ENCODE results near the gene PPP1R12B. TPM values are rescaled to one million over a fixed set of nuclear protein-coding genes. Genes with fewer than 3 reads are reported as not detected.

Gene PPP1R12B
- total RNA-seq, 4 donors from 2014 or later = 38.8 to 127 (median 85.9) TPM

DNA sequence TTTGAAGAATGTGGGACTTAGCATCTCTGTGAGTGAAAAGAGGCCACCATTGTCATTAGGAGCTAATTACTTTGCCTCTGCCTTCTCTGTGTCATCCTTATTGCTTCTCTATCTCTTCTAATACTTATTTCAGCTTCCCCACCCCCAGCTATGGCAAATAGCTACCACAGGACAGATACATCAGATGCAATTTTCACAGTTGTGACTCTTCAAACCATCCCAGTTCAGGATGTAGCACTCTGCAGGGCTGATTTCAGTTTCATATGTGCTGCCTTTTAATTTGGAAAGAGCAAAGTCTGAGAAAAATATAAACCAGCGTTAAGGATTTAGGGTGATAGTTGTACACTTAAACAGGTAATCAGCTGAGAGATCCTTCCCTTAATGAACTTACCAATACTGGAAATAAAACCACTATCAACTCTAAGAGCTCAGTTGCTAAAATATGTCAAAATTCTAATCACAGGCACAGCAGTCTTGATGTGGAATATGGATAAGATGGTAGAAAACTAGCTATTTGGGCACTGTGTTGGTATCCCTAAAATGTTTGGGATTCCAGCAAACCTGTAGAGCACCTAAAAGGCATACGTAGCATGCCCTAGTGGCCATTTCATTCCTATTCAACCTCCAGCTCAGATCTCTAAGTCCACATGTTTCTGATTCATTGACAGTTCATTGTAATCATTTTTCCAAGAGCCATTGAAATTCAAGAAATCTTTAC is 213.4 kb downstream of the PPP1R12B start:
- TF ChIP-seq, protein P1, sequence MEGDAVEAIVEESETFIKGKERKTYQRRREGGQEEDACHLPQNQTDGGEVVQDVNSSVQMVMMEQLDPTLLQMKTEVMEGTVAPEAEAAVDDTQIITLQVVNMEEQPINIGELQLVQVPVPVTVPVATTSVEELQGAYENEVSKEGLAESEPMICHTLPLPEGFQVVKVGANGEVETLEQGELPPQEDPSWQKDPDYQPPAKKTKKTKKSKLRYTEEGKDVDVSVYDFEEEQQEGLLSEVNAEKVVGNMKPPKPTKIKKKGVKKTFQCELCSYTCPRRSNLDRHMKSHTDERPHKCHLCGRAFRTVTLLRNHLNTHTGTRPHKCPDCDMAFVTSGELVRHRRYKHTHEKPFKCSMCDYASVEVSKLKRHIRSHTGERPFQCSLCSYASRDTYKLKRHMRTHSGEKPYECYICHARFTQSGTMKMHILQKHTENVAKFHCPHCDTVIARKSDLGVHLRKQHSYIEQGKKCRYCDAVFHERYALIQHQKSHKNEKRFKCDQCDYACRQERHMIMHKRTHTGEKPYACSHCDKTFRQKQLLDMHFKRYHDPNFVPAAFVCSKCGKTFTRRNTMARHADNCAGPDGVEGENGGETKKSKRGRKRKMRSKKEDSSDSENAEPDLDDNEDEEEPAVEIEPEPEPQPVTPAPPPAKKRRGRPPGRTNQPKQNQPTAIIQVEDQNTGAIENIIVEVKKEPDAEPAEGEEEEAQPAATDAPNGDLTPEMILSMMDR (IDR thresholded peaks at IDR 0.05; ENCODE audit: low read depth) = no peak

DNA sequence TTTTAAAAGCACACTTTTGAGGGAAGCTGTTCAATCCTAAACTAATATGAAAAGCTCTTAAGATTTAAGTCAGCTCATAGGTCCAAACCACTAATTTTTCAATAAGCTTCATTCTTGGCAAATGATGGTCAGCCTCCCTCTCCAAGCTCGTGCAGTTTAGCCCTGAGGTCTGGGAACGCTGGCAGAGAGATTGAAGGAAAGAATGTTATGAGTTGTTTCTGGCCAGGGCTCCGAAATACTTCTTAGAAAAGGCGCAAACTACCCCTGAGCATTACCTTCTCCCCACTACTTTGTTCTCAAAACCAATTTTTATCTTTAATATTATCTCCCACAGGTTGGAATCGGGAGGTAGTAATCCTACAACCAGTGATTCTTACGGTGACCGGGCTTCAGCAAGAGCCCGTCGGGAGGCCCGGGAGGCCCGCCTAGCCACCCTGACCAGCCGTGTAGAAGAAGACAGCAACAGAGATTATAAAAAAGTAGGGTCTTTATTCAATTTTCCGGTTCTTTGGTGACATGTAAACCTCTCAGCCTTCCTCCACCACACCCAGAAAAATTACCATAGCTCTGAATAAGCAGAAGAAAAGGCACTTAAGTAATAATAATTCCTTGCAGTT is 214.1 kb downstream of the PPP1R12B start:
- TF ChIP-seq, protein P1 (IDR thresholded peaks at IDR 0.05; ENCODE audit: low read depth) = no peak

DNA sequence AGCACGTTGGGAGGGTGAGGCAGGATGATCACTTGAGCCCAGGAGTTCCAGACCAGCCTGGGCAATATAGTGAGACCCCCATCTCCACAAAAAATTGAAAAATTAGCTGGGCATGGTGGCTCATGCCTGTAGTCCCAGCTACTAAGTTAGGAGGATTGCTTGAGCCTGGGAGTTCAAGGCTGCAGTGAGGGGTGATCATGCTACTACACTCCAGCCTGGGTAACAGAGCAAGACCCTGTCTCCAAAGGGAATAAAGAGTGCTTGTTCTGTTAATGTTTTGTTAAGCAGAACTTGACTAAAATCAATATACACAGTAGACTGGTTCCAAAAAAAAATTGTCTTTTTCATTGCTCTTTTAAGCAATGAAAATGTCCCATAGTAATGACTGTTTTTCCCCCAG is 215.3 kb downstream of the PPP1R12B start:
- TF ChIP-seq, protein P1 (IDR thresholded peaks at IDR 0.05; ENCODE audit: low read depth) = no peak

DNA sequence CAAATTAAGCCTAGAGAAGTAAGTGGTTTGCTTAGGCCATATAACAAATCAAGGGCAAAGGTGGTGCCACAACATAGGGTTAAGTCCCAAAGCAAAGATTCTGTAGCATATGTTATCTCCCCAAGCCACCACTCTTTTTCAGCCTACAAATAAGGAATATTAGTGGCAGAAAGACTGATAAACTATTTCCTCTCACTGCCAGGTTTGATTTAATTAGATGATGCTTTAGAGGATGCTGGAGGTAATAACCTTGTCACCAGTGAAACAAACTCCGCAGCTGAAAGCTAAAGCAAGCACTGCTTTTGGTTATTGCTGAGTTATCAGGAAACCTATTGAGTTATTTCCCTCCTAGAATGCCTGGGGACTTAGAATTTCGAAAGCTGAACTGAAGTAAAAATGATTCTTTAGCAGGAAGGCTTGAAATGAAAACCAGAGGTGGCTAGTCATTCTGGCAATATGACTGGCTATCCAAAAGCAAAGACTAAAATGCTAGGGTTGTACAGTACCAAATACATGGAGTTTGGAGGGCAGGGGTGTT is 216.5 kb downstream of the PPP1R12B start:
- TF ChIP-seq, protein P1 (IDR thresholded peaks at IDR 0.05; ENCODE audit: low read depth) = no peak

DNA sequence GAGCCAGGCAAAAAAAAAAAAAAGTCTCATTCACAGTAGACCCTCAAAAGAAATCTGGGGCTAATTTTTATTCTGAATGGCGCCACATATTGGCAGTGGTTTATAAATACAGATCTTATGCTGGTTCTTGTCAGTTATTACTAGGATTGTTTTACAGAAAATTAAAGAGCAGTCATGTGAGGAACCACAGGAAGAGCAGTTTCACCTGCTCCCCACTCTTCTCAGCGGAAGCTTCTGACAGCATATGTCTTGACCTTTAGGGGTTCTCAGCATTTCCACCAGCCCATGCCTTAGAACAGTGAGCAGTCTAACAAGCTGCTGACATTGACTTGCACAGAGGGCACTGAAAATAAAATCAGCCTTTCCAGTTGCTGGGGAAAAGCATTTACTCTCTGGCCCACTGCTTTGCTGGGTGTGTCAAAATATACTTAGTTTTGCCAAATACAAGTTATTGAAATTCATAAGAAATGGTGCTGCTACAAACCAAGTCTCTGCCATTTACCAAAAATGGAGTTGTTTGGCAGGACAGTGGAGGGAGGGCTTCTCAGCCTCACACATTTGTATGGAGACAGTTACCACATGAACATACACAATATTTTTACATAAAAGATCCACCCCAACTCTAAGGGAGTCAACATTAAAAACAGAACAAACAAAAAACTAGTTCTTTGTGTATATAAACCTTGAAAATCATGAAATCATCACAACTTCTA is 217.5 kb downstream of the PPP1R12B start:
- TF ChIP-seq, protein P1 (IDR thresholded peaks at IDR 0.05; ENCODE audit: low read depth) = no peak

DNA sequence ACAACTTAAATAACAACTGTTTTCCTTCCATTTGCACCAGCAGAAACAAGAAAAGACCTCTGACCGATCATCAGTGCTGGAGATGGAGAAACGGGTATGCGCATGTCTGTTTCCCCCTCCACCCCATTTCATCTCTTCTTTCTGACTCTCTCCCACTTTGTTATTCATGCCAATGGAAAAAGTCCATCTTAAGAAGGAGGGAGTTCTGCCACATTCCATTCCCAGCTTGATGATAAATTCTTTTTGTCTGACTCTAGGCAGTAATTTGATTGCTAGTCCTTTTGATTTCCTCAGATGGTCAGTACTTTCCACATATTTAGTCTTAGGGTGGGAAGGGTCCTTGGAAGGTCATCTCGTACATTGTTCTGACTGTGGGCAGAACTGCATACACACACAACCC is 219.2 kb downstream of the PPP1R12B start:
- TF ChIP-seq, protein P1 (IDR thresholded peaks at IDR 0.05; ENCODE audit: low read depth) = no peak

DNA sequence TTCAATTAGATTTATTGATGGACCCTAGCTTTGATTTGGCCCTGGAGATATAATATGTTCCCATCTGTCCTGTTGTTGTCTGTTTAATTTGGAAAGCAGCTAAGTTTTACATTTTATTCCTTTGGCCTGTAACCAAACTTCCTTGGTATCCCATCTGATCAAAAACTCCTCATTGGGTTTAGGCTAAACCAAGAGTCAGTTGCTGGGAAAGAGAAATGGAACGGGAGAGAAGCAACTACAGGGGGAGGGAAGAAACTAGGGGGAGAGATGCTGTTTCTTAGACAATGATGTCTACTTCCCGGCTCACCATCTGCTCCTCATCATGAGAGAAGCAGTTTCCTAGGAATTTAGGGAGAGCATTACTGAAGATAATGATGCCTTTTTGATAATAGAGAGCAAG is 219.9 kb downstream of the PPP1R12B start:
- TF ChIP-seq, protein P1 (IDR thresholded peaks at IDR 0.05; ENCODE audit: low read depth) = no peak

Measured in subcutaneous adipose tissue (tissue), 4 donors.